ENCODE data around the gene HSBP1.

Gene HSBP1

GRCh38 chr16:83802135-83802534, 5.6 kb upstream of the HSBP1 start:
- Histone ChIP-seq H3K9me2 (replicated peaks; ENCODE audit: low read depth, low read length) (no peaks in the 10 kb centered on the region), H3K9me3 (ENCODE audit: insufficient read depth, low read depth, low read length) (no peaks in the 10 kb centered on the region), H4K20me1 (ENCODE audit: insufficient read depth, low read length, poor library complexity, severe bottlenecking) (no peaks in the 10 kb centered on the region), H3K36me3 (ENCODE audit: insufficient read depth, low read length) (no peaks in the 10 kb centered on the region), H3K79me2 (ENCODE audit: insufficient read depth, low read length) (no peaks in the 10 kb centered on the region), H3F3A (ENCODE audit: low read depth) (no peaks in the 10 kb centered on the region), H3K4me1 (ENCODE audit: insufficient read depth, low read length, poor library complexity, severe bottlenecking) (peaks cover under 1% of the 10 kb centered on the region), H2AFZ (ENCODE audit: low read length) (no peak overlapping the region), H3K4me2 (ENCODE audit: low read depth, low read length, poor library complexity, severe bottlenecking) (no peak overlapping the region), H3K9ac (ENCODE audit: low read depth, low read length, poor library complexity, severe bottlenecking) (no peak overlapping the region), H3K4me3 (ENCODE audit: low read length, poor library complexity, severe bottlenecking) (no peak overlapping the region), H3K27me3 (ENCODE audit: insufficient read depth, low read length, poor library complexity, severe bottlenecking) (no peaks in the 10 kb centered on the region)
- no peak for TF ChIP-seq EZH2phosphoT487 (IDR thresholded peaks at IDR 0.05; ENCODE audit: borderline replicate concordance)
- TF ChIP-seq, protein P1, sequence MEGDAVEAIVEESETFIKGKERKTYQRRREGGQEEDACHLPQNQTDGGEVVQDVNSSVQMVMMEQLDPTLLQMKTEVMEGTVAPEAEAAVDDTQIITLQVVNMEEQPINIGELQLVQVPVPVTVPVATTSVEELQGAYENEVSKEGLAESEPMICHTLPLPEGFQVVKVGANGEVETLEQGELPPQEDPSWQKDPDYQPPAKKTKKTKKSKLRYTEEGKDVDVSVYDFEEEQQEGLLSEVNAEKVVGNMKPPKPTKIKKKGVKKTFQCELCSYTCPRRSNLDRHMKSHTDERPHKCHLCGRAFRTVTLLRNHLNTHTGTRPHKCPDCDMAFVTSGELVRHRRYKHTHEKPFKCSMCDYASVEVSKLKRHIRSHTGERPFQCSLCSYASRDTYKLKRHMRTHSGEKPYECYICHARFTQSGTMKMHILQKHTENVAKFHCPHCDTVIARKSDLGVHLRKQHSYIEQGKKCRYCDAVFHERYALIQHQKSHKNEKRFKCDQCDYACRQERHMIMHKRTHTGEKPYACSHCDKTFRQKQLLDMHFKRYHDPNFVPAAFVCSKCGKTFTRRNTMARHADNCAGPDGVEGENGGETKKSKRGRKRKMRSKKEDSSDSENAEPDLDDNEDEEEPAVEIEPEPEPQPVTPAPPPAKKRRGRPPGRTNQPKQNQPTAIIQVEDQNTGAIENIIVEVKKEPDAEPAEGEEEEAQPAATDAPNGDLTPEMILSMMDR (conservative IDR thresholded peaks at IDR 0.05; ENCODE audit: low read length), result no peak

DNA sequence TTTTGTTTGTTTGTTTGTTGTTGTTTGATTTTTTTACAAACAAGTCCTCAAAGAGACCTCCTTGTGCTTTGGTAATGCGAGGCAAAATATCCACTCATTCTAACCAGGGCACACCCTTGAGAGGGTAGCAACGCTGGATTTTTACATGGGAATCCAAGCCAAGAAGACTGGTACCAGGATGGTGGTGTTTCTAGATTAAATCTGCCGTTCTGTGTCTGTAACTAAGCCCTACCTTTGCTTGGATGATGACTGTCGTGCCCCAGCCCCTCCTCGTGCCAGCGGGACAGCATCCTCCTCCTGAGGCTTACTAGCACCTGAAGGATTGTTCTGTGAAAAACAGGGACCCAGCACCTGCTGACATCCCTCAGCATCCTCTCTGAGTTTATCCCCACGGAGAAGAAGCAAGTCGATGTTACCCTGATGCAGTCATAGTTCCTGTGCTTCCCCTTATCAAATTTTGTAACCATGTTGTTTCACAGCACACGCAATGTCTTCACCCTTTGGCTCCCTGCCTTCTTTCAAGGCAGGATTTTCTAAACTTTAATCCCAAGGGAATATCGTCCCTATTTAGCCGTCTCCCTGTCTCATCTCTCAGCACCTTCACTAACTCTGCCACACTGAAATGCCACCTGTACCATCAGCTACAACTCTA, 5.1 kb upstream of the HSBP1 start:
- Histone ChIP-seq H3K79me2 (ENCODE audit: insufficient read depth, low read length) (no peaks in the 10 kb centered on the region), H4K20me1 (ENCODE audit: insufficient read depth, low read length, poor library complexity, severe bottlenecking) (no peaks in the 10 kb centered on the region), H3F3A (ENCODE audit: low read depth) (no peaks in the 10 kb centered on the region), H3K4me1 (ENCODE audit: insufficient read depth, low read length, poor library complexity, severe bottlenecking) (peaks cover 3% of the 10 kb centered on the region), H3K27me3 (ENCODE audit: insufficient read depth, low read length, poor library complexity, severe bottlenecking) (no peaks in the 10 kb centered on the region), H3K4me2 (ENCODE audit: low read depth, low read length, poor library complexity, severe bottlenecking) (no peak overlapping the region), H3K4me3 (ENCODE audit: low read length, poor library complexity, severe bottlenecking) (no peak overlapping the region), H3K9ac (ENCODE audit: low read depth, low read length, poor library complexity, severe bottlenecking) (no peak overlapping the region), H3K9me3 (ENCODE audit: insufficient read depth, low read depth, low read length) (no peaks in the 10 kb centered on the region), H3K36me3 (ENCODE audit: insufficient read depth, low read length) (no peaks in the 10 kb centered on the region), H3K9me2 (replicated peaks; ENCODE audit: low read depth, low read length) (no peaks in the 10 kb centered on the region), H2AFZ (ENCODE audit: low read length) (no peak overlapping the region)
- no peak for TF ChIP-seq EZH2phosphoT487 (IDR thresholded peaks at IDR 0.05; ENCODE audit: borderline replicate concordance)
- TF ChIP-seq, protein P1 (conservative IDR thresholded peaks at IDR 0.05; ENCODE audit: low read length), result no peak

DNA sequence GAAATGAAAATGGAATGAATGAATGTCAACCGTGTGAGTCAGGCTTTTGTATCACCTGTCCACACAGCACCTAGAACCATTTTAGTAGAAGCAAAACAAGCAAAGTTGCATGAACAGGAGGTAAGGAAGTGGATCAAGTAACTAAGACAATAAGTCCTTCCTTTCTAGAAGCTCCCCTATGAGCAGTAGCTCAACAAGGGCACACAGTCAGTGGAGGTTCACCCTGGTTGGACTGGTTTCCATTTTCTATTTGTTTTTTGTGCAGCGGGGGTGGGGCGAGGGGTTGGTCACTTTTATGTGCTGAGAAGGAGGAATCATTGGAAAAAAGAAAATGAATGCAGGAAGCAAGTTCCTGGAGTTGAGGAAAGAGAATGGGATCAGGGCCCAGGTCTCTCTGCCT, 4.0 kb upstream of the HSBP1 start:
- Histone ChIP-seq H3K4me2 (ENCODE audit: low read depth, low read length, poor library complexity, severe bottlenecking) (no peak overlapping the region), H3K9me2 (replicated peaks; ENCODE audit: low read depth, low read length) (no peaks in the 10 kb centered on the region), H3K79me2 (ENCODE audit: insufficient read depth, low read length) (peaks cover 10% of the 10 kb centered on the region), H3K4me1 (ENCODE audit: insufficient read depth, low read length, poor library complexity, severe bottlenecking) (peaks cover 4% of the 10 kb centered on the region), H3K4me3 (ENCODE audit: low read length, poor library complexity, severe bottlenecking) (no peak overlapping the region), H3F3A (ENCODE audit: low read depth) (no peaks in the 10 kb centered on the region), H4K20me1 (ENCODE audit: insufficient read depth, low read length, poor library complexity, severe bottlenecking) (peaks cover 7% of the 10 kb centered on the region), H3K9me3 (ENCODE audit: insufficient read depth, low read depth, low read length) (no peaks in the 10 kb centered on the region), H3K9ac (ENCODE audit: low read depth, low read length, poor library complexity, severe bottlenecking) (no peak overlapping the region), H2AFZ (ENCODE audit: low read length) (no peak overlapping the region), H3K36me3 (ENCODE audit: insufficient read depth, low read length) (no peaks in the 10 kb centered on the region), H3K27me3 (ENCODE audit: insufficient read depth, low read length, poor library complexity, severe bottlenecking) (no peaks in the 10 kb centered on the region)
- TF ChIP-seq, protein P1 (conservative IDR thresholded peaks at IDR 0.05; ENCODE audit: low read length), result no peak
- no peak for TF ChIP-seq EZH2phosphoT487 (IDR thresholded peaks at IDR 0.05; ENCODE audit: borderline replicate concordance)
